OCI-LY3 (cell line): Measurements from ENCODE around the gene ABHD5.
A peak's percentile ranks its signal among the peaks of the same experiment; 100 is the strongest.

ENCODE experiments used
- H2AFZ ChIP-seq: fragments of 200-600, 300-600 bp; shearing (Covaris generic); 2 replicates; pipeline ENCODE4 v1.6.0; 2014; ENCODE audit warnings: antibody characterized with exemption, low read depth, low read length
- H3K27ac ChIP-seq: fragments of 200-600, 300-600 bp; sonication (generic); 2 replicates; pipeline ENCODE4 v1.5.1; 2014; ENCODE audit warnings: mild to moderate bottlenecking, low read length, moderate library complexity, mixed read lengths
- H3K27me3 ChIP-seq: fragments of 200-600, 300-600 bp; sonication (generic); 2 replicates; pipeline ENCODE4 v1.6.1; 2014; ENCODE audit warnings: low read depth, low read length, mixed read lengths
- H3K36me3 ChIP-seq: fragments of 200-600, 300-600 bp; sonication (generic); replicated peaks from 2 replicates; pipeline ENCODE3; 2014; ENCODE audit warnings: low read depth, low read length, mixed read lengths
- H3K4me1 ChIP-seq: fragments of 300-600, 200-600 bp; sonication (generic); 2 replicates; pipeline ENCODE4 v1.6.1; 2014; ENCODE audit warnings: low read length, mixed read lengths
- H3K4me2 ChIP-seq: fragments of 200-600, 300-600 bp; sonication (generic); 2 replicates; pipeline ENCODE4 v1.6.1; 2014; ENCODE audit warnings: low read length, mixed read lengths
- H3K4me3 ChIP-seq: fragments of 300-600, 200-600 bp; sonication (generic); 2 replicates; pipeline ENCODE4 v1.5.1; 2014; ENCODE audit warnings: antibody characterized with exemption, mild to moderate bottlenecking, low read length, moderate library complexity
- H3K79me2 ChIP-seq: fragments of 300-600, 200-600 bp; shearing (Covaris generic); 2 replicates; pipeline ENCODE4 v1.6.1; 2014; ENCODE audit warnings: mild to moderate bottlenecking, low read length, mixed read lengths
- H3K9ac ChIP-seq: fragments of 300-600, 200-600 bp; shearing (Covaris generic); 2 replicates; pipeline ENCODE4 v1.6.0; 2014; ENCODE audit warnings: mild to moderate bottlenecking, low read length, moderate library complexity
- H3K9me3 ChIP-seq: fragments of 200-600, 300-600 bp; shearing (Covaris generic); 2 replicates; pipeline ENCODE4 v1.6.1; 2014; ENCODE audit warnings: low read length, mixed read lengths; ENCODE audit not compliant: insufficient read depth
- H4K20me1 ChIP-seq: fragments of 200-600, 300-600 bp; sonication (generic); 2 replicates; pipeline ENCODE4 v1.6.1; 2016; ENCODE audit warnings: low read length, mixed read lengths; ENCODE audit not compliant: insufficient read depth
- EZH2phosphoT487 ChIP-seq: fragments of 200-600 bp; shearing (Covaris generic); IDR thresholded peaks from 2 replicates; pipeline ENCODE4 v1.6.1; 2018; ENCODE audit warnings: antibody characterized with exemption, mixed run types, low read depth
- TF ChIP-seq, protein P1 (sequence below): fragments of 200-600, 300-600 bp; sonication (generic); IDR thresholded peaks from 2 replicates; pipeline ENCODE4 v1.5.1; 2014; ENCODE audit warnings: antibody characterized with exemption, low read length, low read depth

ABHD5 gene

DNA sequence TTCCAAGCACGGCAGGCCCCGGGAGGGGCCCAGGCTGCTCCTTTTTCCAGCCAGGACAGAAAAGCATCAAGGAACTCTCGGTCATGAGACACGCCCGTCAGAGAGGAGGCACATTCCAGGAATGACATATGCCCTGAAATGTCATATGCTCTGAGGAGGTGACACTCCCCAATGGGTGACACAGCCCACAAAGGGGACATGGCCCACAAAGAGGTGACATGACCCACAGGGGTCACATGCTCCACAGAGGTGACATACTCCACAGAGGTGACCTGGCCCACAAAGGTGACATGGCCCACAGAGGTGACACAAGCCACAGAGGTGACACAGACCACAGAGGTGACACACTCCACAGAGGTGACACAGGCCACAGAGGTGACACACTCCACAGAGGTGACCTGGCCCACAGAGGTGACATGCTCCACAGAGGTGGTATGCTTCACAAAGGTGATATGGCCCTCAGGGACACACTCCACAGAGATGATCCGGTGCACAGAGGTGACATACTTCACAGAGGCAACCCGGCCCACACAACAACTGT is 79.2 kb downstream of the ABHD5 start:
- peaks cover 12% of the 10 kb centered on the region for H3K4me1 ChIP-seq
- H3K4me3 ChIP-seq: peak overlapping the region; percentile 76
- H3K9ac ChIP-seq: peak overlapping the region; percentile 35; the same call in 1 of the 2 replicates
- no peaks in the 10 kb centered on the region for H4K20me1 ChIP-seq
- H2AFZ ChIP-seq: peak overlapping the region; percentile 91
- H3K79me2 ChIP-seq: no peaks in the 10 kb centered on the region
- peaks cover 27% of the 10 kb centered on the region for H3K27me3 ChIP-seq
- no peak overlapping the region for H3K27ac ChIP-seq
- H3K4me2 ChIP-seq: peak overlapping the region; percentile 77
- TF ChIP-seq EZH2phosphoT487: no peak
- TF ChIP-seq, protein P1, sequence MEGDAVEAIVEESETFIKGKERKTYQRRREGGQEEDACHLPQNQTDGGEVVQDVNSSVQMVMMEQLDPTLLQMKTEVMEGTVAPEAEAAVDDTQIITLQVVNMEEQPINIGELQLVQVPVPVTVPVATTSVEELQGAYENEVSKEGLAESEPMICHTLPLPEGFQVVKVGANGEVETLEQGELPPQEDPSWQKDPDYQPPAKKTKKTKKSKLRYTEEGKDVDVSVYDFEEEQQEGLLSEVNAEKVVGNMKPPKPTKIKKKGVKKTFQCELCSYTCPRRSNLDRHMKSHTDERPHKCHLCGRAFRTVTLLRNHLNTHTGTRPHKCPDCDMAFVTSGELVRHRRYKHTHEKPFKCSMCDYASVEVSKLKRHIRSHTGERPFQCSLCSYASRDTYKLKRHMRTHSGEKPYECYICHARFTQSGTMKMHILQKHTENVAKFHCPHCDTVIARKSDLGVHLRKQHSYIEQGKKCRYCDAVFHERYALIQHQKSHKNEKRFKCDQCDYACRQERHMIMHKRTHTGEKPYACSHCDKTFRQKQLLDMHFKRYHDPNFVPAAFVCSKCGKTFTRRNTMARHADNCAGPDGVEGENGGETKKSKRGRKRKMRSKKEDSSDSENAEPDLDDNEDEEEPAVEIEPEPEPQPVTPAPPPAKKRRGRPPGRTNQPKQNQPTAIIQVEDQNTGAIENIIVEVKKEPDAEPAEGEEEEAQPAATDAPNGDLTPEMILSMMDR: no peak
- no peaks in the 10 kb centered on the region for H3K9me3 ChIP-seq
- H3K36me3 ChIP-seq: no peaks in the 10 kb centered on the region

DNA sequence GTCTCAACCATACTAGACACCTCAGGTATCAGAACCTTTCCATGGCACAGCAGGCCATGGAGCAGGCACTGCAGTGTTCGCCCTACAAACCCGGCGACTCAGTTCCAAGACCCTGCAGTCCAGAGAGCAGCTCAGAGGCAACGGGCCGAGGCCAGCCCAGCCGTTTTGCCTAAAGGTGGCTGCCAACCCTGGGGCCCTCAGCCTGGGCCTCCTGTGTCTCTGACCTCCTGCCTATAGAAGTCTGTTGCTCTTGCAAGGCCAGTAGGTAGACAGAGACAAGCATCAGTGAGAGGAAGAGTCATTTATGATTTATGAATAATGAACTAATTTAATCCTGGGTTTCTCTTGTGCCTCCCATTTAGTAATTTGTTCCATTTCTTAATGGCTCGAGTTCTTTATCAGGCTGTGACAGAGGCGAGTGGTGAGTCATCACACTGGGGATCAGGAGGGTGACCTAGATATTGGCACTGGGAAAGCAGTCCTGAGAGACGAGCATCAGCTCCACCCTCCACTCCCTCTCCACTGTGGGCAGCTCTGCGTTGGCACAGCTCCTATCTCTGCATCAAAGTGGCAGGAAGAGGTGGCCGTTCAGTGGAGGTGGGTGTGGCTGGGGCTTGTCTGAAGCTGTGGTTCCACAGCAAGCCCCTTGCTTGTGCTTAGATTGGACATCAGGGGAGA is 79.8 kb downstream of the ABHD5 start:
- Histone ChIP-seq H4K20me1 (no peaks in the 10 kb centered on the region), H3K9me3 (no peaks in the 10 kb centered on the region), H2AFZ (no peak overlapping the region), H3K9ac (no peak overlapping the region), H3K79me2 (no peaks in the 10 kb centered on the region), H3K27me3 (peaks cover 27% of the 10 kb centered on the region), H3K27ac (no peak overlapping the region), H3K36me3 (no peaks in the 10 kb centered on the region), H3K4me3 (no peak overlapping the region), H3K4me2 (no peak overlapping the region), H3K4me1 (peaks cover 12% of the 10 kb centered on the region)
- TF ChIP-seq, protein P1: no peak
- TF ChIP-seq EZH2phosphoT487: no peak

DNA sequence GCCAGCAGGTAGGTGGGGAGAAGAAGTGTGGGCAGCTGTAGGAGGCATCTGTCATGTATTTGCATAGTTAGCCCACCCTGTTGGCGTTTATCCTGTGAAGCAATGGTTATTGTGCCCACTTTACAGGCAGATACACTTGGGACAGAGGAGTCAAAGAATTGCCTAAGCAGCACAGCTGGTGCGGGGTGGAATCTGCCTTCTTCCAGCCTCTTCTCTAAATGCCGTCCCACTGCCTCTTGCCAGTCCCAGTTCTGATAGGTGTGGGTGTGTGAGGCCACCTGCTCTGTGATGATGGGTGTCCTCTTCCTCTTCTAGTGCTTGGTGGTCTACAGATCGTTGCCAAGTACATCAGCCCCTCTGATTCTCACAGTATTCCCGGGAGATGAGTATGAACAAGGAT is 80.9 kb downstream of the ABHD5 start:
- no peaks in the 10 kb centered on the region for H4K20me1 ChIP-seq
- H3K9ac ChIP-seq: no peak overlapping the region
- H3K9me3 ChIP-seq: no peaks in the 10 kb centered on the region
- no peak overlapping the region for H3K4me2 ChIP-seq
- no peaks in the 10 kb centered on the region for H3K36me3 ChIP-seq
- H3K27me3 ChIP-seq: peaks cover 27% of the 10 kb centered on the region
- peaks cover 12% of the 10 kb centered on the region for H3K4me1 ChIP-seq
- H3K27ac ChIP-seq: no peak overlapping the region
- H3K4me3 ChIP-seq: no peak overlapping the region
- no peaks in the 10 kb centered on the region for H3K79me2 ChIP-seq
- no peak for TF ChIP-seq EZH2phosphoT487
- TF ChIP-seq, protein P1: no peak
- no peak overlapping the region for H2AFZ ChIP-seq

DNA sequence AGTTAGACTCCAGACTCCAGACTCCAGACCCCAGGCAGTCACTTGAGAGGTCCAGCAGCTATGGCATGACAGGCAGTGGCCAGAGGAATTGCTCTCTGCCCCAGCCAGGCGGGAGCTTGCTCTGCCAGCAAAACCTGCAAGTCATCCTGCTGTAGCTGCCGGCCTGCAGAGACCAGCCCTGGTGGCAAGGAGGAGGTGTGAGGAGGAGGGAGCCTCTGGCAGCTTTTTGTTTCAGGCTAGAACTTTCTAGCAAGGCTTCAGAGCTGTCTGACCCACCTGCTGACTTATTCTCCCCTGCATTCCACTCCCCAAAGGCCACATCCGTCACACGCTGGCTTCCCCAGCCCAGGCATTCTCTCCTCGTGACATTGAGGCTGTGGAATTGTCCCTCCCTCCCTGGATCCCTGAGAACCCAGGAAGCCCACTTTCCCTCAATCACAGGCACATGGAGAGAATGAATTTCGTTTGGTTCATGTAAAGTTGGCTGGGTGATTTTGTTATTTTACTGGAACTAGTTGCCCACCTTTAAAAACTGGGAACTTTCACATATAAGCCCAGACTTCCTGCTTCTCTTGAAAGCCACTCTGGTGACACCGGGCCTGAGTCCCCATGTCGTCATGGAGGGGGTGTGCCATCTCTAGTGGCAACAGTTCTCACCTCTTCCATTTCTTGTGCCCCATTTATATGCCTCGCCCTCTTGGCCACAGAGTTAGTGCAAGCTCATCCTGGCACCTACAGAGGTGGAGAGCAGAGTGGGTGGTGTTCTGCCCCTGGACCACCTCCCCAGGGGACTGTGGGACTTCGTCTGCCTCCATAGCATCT is 82.7 kb downstream of the ABHD5 start:
- Histone ChIP-seq H2AFZ (no peak overlapping the region), H3K9me3 (no peaks in the 10 kb centered on the region), H3K4me2 (no peak overlapping the region), H3K4me1 (peaks cover 8% of the 10 kb centered on the region), H3K9ac (no peak overlapping the region), H4K20me1 (no peaks in the 10 kb centered on the region), H3K27ac (no peak overlapping the region), H3K4me3 (no peak overlapping the region), H3K27me3 (peaks cover 19% of the 10 kb centered on the region), H3K79me2 (no peaks in the 10 kb centered on the region), H3K36me3 (no peaks in the 10 kb centered on the region)
- TF ChIP-seq EZH2phosphoT487: no peak
- TF ChIP-seq, protein P1: no peak
